ENCODE results near the gene PCSK5. TPM values are rescaled to one million over a fixed set of nuclear protein-coding genes. Genes with fewer than 3 reads are reported as not detected.

Gene PCSK5
- total RNA-seq, 1 donor from 2014 or later: 1.5 TPM

DNA sequence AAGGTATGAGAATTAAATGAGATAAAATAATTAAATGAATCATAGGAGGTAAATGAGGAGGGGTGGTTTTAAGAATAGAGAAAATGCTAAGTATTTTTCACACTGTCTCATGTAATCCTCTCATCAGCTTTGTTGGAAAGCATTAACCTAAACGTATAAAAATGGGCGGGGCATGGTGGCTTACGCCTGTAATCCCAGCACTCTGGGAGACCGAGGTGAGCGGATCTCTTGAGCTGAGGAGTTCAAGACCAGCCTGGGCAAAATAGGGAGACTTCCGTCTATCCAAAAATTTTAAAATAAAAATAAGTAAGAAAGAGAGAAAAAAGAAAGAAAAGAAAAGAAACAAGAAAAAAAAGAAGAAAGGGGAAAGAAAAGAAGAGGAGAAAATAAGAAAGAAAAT lies 505.7 kb downstream of the PCSK5 start:
- Mint-ChIP-seq H3K27ac (no peak overlapping the region), H3K4me1 (ENCODE audit: low read depth) (peaks cover 28% of the 10 kb centered on the region), H3K36me3 (ENCODE audit: low read depth) (peaks cover 16% of the 10 kb centered on the region), H3K27me3 (ENCODE audit: low read depth) (no peaks in the 10 kb centered on the region), H3K4me3 (ENCODE audit: low read depth) (no peak overlapping the region), H3K9me3 (peaks cover 9% of the 10 kb centered on the region)
- no peak for DNase-seq (ENCODE audit: low spot score)
- intact Hi-C loops (cut with micrococcal nuclease): loop anchor here (10.0 kb wide), 1 partner anchor 779 kb away; the partner anchor contains the start of gene VPS13A

DNA sequence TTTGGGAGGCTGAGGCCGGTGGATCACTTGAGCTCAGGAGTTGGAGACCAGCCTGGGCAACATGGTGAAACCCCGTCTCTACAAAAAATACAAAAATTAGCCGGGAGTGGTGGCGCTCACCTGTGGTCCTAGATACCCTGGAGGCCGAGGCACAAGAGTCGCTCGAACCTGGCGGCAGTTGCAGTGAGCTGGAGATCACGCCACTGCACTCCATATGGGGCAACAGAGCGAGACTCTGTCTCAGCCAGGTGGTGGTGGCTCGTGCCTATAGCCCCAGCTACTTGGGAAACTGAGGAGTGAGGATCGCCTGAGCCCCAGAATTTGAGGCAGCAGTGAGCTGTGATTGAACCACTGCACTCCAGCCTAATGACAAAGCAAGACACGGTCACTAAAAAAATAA lies 506.1 kb downstream of the PCSK5 start:
- Mint-ChIP-seq H3K9me3 (peaks cover 9% of the 10 kb centered on the region), H3K4me3 (ENCODE audit: low read depth) (no peak overlapping the region)
- intact Hi-C loops (cut with micrococcal nuclease): loop anchor here (10.0 kb wide), 1 partner anchor 778 kb away; the partner anchor contains the start of gene VPS13A

DNA sequence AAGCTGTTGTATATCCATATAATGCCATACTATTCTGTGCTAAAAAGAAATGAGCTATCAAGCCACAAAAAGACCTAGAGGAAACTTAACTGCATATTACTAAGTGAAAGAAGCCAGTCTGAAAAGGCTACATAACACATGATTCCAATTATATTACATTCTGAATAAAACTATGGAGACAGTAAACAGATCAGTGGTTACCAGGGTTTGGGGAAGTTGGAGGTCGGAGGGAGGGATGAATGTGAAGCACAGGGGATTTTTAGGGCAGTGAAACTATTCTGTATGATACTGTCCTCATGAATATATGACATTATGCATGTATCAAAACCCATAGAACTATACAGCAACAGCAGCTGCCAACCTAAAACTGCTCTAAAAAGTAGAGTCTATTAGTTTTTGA lies 509.4 kb downstream of the PCSK5 start:
- no peaks in the 10 kb centered on the region for H3K36me3 Mint-ChIP-seq (ENCODE audit: low read depth)
- peaks cover 25% of the 10 kb centered on the region for H3K4me1 Mint-ChIP-seq (ENCODE audit: low read depth)
- H3K27me3 Mint-ChIP-seq (ENCODE audit: low read depth): no peaks in the 10 kb centered on the region
- no peaks in the 10 kb centered on the region for H3K9me3 Mint-ChIP-seq
- intact Hi-C loops (cut with micrococcal nuclease): loop anchor here (5.0 to 10.0 kb wide), 2 partner anchors 162 to 775 kb away; partner anchors contain the start of gene VPS13A
- no peak for DNase-seq (ENCODE audit: low spot score)
- H3K4me3 Mint-ChIP-seq (ENCODE audit: low read depth): no peak overlapping the region
- no peak overlapping the region for H3K27ac Mint-ChIP-seq

More for the DNA sequence above, 506.1 kb downstream of the PCSK5 start:
- Mint-ChIP-seq H3K27ac (no peak overlapping the region), H3K27me3 (ENCODE audit: low read depth) (no peaks in the 10 kb centered on the region), H3K4me1 (ENCODE audit: low read depth) (peaks cover 27% of the 10 kb centered on the region), H3K36me3 (ENCODE audit: low read depth) (peaks cover 14% of the 10 kb centered on the region)
- no peak for DNase-seq (ENCODE audit: low spot score)

DNA sequence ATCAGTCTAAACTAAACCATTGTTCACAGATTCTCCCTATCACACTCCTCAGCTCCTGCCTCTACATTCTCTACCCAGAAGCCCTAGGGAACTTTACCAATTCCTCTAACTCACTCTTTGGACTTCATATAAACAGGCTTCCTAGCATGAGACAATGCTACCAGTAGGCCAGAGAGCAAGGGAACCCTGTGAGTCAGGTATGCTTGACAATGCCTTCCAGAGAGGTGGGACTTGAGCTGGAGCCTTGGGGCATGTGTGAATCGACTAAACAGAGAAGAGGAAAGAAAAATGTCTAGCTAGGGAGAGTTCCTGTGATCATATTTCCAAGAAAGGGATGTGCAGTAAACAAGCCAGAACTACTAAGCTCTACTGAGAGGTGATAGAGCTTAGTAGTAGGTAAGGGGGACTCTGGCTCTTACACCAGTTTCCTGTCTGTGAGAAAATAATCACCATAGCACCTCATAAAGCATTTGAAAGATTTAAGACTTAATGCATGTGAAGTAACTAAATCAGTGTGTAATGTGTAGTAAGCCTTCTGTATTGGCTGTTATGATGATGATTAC lies 510.1 kb downstream of the PCSK5 start:
- no peak overlapping the region for H3K27ac Mint-ChIP-seq
- no peak for DNase-seq (ENCODE audit: low spot score)
- no peaks in the 10 kb centered on the region for H3K36me3 Mint-ChIP-seq (ENCODE audit: low read depth)
- no peak overlapping the region for H3K4me3 Mint-ChIP-seq (ENCODE audit: low read depth)
- intact Hi-C loops (cut with micrococcal nuclease): loop anchor here (5.0 kb wide), 1 partner anchor 162 kb away; no protein-coding TSS in a partner anchor
- H3K9me3 Mint-ChIP-seq: no peaks in the 10 kb centered on the region
- H3K4me1 Mint-ChIP-seq (ENCODE audit: low read depth): peaks cover 22% of the 10 kb centered on the region
- no peaks in the 10 kb centered on the region for H3K27me3 Mint-ChIP-seq (ENCODE audit: low read depth)

DNA sequence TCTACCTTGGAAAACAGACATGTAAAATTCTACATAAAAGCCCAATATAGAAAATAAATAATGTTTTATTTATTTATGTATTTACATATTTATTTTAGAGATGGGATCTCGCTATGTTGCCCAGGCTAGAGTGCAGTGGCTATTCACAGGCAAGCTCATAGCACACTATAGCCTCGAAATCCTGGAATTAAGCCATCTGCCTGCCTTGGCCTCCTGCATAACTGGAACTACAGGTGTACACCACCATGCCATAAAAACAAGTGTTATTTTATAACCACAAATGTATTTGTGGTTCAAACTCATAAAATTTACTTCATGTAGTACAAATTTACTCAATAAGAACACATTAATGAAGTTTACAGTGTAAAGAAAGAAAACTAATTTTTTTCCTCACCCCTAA lies 510.7 kb downstream of the PCSK5 start:
- intact Hi-C loops (cut with micrococcal nuclease): loop anchor here (5.0 kb wide), 1 partner anchor 161 kb away; no protein-coding TSS in a partner anchor
- H3K9me3 Mint-ChIP-seq: no peaks in the 10 kb centered on the region
- H3K27ac Mint-ChIP-seq: no peak overlapping the region

DNA sequence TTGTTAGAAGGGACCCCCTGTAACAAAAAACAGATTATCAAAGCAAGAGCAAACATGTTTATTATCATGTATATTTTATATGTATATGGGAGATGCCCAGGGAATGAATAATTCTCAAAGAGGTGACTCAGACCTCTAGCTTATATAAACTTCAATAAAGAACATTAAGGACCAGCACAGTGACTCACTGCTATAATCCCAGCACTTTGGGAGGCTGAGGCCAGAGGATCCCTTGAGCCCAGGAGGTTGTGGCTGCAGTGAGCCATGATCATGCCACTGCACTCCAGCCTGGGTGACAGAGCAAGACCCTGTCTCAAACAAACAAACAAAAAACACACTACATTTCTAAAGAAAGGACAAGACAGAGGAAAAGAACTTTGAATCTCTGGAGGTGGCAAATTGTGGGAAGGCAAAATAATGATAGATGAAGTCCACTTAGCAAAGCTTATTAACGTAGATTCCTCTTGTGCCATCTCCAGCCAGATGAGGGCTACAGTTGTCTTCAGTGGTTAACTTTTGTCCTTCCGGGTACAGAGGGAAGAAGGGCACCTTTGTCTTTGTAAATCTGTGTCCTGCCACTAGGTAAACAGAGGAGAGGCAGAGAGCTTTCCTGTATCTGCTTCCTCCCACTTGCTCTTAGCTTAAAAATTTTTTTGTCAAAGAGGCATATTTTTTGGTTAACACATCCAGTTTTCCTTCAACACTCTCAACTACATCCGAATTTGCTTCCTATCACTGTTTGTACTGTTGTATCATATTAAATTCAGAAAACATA lies 511.3 kb downstream of the PCSK5 start:
- Mint-ChIP-seq H3K36me3 (ENCODE audit: low read depth) (no peaks in the 10 kb centered on the region), H3K27ac (no peak overlapping the region), H3K9me3 (no peaks in the 10 kb centered on the region), H3K4me3 (ENCODE audit: low read depth) (no peak overlapping the region), H3K27me3 (ENCODE audit: low read depth) (no peaks in the 10 kb centered on the region), H3K4me1 (ENCODE audit: low read depth) (peaks cover 22% of the 10 kb centered on the region)
- DNase-seq (ENCODE audit: low spot score): no peak
- intact Hi-C loops (cut with micrococcal nuclease): loop anchor here (2.0 to 5.0 kb wide), 2 partner anchors 161 to 303 kb away; no protein-coding TSS in a partner anchor

More for the DNA sequence above, 510.7 kb downstream of the PCSK5 start:
- DNase-seq (ENCODE audit: low spot score): no peak
- no peaks in the 10 kb centered on the region for H3K27me3 Mint-ChIP-seq (ENCODE audit: low read depth)
- H3K4me1 Mint-ChIP-seq (ENCODE audit: low read depth): peaks cover 22% of the 10 kb centered on the region
- no peaks in the 10 kb centered on the region for H3K36me3 Mint-ChIP-seq (ENCODE audit: low read depth)
- H3K4me3 Mint-ChIP-seq (ENCODE audit: low read depth): no peak overlapping the region

DNA sequence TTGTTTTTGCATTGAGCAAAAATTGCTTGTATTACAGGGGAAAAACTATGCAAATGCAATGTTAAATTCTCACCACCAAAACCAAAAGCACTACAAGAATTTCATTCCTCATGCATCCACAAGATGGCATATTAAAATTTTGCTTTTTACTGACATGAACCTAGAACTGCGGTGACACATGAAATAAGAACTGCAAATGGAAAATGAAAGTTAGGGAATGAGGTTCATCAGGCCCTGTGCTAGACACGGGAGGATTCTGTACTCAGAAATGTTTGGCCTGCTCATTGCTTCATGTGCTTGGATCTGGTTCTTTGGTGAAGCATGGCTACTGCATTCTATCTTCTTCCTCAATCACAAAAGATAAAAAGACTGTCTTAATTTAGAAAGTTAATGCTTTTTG lies 512.9 kb downstream of the PCSK5 start:
- Mint-ChIP-seq H3K4me1 (ENCODE audit: low read depth) (peaks cover 22% of the 10 kb centered on the region), H3K4me3 (ENCODE audit: low read depth) (peak overlapping the region; percentile 58), H3K27me3 (ENCODE audit: low read depth) (no peaks in the 10 kb centered on the region), H3K36me3 (ENCODE audit: low read depth) (no peaks in the 10 kb centered on the region), H3K9me3 (no peaks in the 10 kb centered on the region), H3K27ac (peak overlapping the region; percentile 76)
- peak; percentile 15 for DNase-seq (ENCODE audit: low spot score)
- intact Hi-C loops (cut with micrococcal nuclease): loop anchor here (1.0 to 5.0 kb wide), 5 partner anchors 21 to 301 kb away; no protein-coding TSS in a partner anchor

DNA sequence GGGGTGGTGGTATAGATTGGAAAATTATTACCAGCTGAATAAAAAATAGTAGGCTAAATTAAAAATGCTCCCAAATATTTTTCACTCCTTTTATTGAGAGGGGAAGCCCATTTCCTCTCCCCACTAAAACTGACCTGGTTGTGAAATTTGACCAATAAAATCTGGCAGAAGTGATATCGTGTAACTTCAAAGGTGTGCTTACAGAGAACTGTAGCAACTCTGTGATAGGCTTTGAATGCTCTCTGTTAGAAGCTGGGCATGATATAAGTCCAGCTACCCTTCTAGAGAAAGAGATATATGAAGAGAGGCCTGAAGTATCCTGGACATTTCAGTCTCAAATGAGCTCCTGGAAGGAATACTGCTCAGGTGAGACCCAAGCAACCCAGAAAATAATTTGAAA lies 513.9 kb downstream of the PCSK5 start:
- no peak for DNase-seq (ENCODE audit: low spot score)
- H3K27me3 Mint-ChIP-seq (ENCODE audit: low read depth): no peaks in the 10 kb centered on the region
- no peak overlapping the region for H3K27ac Mint-ChIP-seq
- H3K4me1 Mint-ChIP-seq (ENCODE audit: low read depth): peaks cover 24% of the 10 kb centered on the region
- intact Hi-C loops (cut with micrococcal nuclease): loop anchor here (5.0 kb wide), 1 partner anchor 158 kb away; no protein-coding TSS in a partner anchor
- H3K4me3 Mint-ChIP-seq (ENCODE audit: low read depth): no peak overlapping the region
- no peaks in the 10 kb centered on the region for H3K36me3 Mint-ChIP-seq (ENCODE audit: low read depth)
- no peaks in the 10 kb centered on the region for H3K9me3 Mint-ChIP-seq

DNA sequence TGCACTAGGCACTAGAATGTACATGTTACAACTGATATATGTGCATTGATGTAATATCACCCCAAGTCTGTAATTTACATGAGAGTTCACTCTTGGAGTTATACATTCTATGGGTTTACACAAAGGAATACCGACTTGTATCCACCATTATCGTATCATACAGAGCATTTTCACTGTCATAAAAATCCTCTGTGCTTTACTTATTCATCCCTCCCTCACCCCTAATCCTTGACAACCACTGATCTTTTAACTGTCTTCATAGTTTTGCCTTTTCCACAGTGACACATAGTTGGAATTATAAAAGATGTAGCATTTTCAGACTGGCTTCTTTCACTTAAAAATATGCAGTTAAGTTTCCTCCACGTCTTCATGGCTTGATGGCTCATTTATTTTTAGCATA lies 514.9 kb downstream of the PCSK5 start:
- H3K36me3 Mint-ChIP-seq (ENCODE audit: low read depth): no peaks in the 10 kb centered on the region
- no peak for DNase-seq (ENCODE audit: low spot score)
- no peak overlapping the region for H3K4me3 Mint-ChIP-seq (ENCODE audit: low read depth)
- no peaks in the 10 kb centered on the region for H3K27me3 Mint-ChIP-seq (ENCODE audit: low read depth)
- intact Hi-C loops (cut with micrococcal nuclease): no loop called here
- H3K4me1 Mint-ChIP-seq (ENCODE audit: low read depth): peaks cover 22% of the 10 kb centered on the region
- H3K27ac Mint-ChIP-seq: no peak overlapping the region
- no peaks in the 10 kb centered on the region for H3K9me3 Mint-ChIP-seq

DNA sequence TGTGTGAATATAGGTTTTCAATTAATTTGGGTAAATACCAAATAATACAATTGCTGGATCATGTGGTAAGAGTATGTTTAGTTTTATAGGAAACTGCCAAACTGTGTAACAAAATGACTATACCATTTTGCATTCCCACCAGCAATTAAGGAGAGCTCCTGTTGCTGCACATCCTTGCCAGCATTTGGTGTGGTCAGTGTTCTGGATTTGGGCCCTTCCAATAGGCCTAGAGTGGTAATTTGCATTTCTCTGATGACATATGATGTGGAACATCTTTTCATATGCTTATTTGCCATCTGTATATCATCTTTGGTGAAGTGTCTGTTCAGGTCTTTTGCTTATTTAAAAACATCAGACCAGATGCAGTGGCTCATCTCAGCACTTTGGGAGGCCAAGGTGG lies 515.4 kb downstream of the PCSK5 start:
- H3K9me3 Mint-ChIP-seq: no peaks in the 10 kb centered on the region
- no peak overlapping the region for H3K27ac Mint-ChIP-seq
- intact Hi-C loops (cut with micrococcal nuclease): no loop called here
- H3K4me1 Mint-ChIP-seq (ENCODE audit: low read depth): peaks cover 18% of the 10 kb centered on the region
- no peaks in the 10 kb centered on the region for H3K36me3 Mint-ChIP-seq (ENCODE audit: low read depth)
- no peak for DNase-seq (ENCODE audit: low spot score)
- H3K27me3 Mint-ChIP-seq (ENCODE audit: low read depth): no peaks in the 10 kb centered on the region
- no peak overlapping the region for H3K4me3 Mint-ChIP-seq (ENCODE audit: low read depth)

Data from activated T-helper 2 cell treated with anti-CD3 and anti-CD28 coated beads, Interferon-gamma antibody, Interleukin-2, Interleukin-4, amounts not matched to agents 10 μg/mL and 5 μg/mL and 100 μg/mL, durations not matched to agents 14 hours and 24 hours and 36 hours (primary cell).